IMR-90 (cell line): ENCODE measurements around the gene FLRT3. TPM values are rescaled to one million over a fixed set of nuclear protein-coding genes. Genes with fewer than 3 reads are reported as not detected.

Experiments used
- ATAC-seq: fragments of 200-7000 bp; cut with Tn5 transposase; 2 replicates; pipeline ENCODE4 v1.9.1; 2020; ENCODE audit warnings: low read depth, mild to moderate bottlenecking, moderate library complexity
- BruUV-seq: library from RNA; stranded (reverse); fragments of 400-500 nt; replicated peaks from 2 replicates; lab custom pipeline; 2021; lab: Mats Ljungman, UMichigan
- CTCF ChIA-PET: fragments of 300-600 bp; formaldehyde crosslinking; extraction: SDS; loops from one replicate; lab custom pipeline; 2021; ENCODE audit warnings: antibody characterized with exemption; lab: Yijun Ruan, JAX
- POLR2A ChIA-PET: fragments of 300-600 bp; sonication (Branson Sonifier 250); formaldehyde crosslinking; loops from one replicate; lab custom pipeline; 2022; ENCODE audit warnings: antibody characterized with exemption; ENCODE audit not compliant: unreplicated experiment; lab: Charles Lee
- DNase-seq: peaks from one replicate; pipeline ENCODE4 v3.0.0; 2013
- H2AFZ ChIP-seq: replicated peaks from 2 replicates; pipeline ENCODE3; 2013; ENCODE audit warnings: low read length, mild to moderate bottlenecking; ENCODE audit not compliant: poor library complexity
- H2AK5ac ChIP-seq: 2 replicates; pipeline ENCODE4 v1.6.1; 2013; ENCODE audit warnings: low read depth, low read length, inconsistent platforms
- H2AK9ac ChIP-seq: replicated peaks from 2 replicates; pipeline ENCODE3; 2013; ENCODE audit warnings: mild to moderate bottlenecking, low read depth, low read length, moderate library complexity; ENCODE audit not compliant: poor library complexity
- H2BK120ac ChIP-seq: 2 replicates; pipeline ENCODE4 v1.6.1; 2013; ENCODE audit warnings: low read depth, low read length, inconsistent platforms
- H2BK15ac ChIP-seq: 3 replicates; pipeline ENCODE4 v1.6.1; 2013; ENCODE audit warnings: low read depth, low read length, inconsistent platforms
- H2BK20ac ChIP-seq: 2 replicates; pipeline ENCODE4 v1.6.1; 2013; ENCODE audit warnings: low read depth, mild to moderate bottlenecking, inconsistent platforms, low read length, moderate library complexity
- H2BK5ac ChIP-seq: 2 replicates; pipeline ENCODE4 v1.6.1; 2013; ENCODE audit warnings: mild to moderate bottlenecking, low read depth, low read length, inconsistent platforms; ENCODE audit not compliant: poor library complexity, severe bottlenecking
- H3K14ac ChIP-seq: replicated peaks from 2 replicates; pipeline ENCODE4 v1.6.1; 2013; ENCODE audit warnings: low read depth, low read length, inconsistent platforms
- H3K18ac ChIP-seq: 2 replicates; pipeline ENCODE4 v1.6.1; 2013; ENCODE audit warnings: low read depth, low read length, control low read depth
- H3K23ac ChIP-seq: 2 replicates; pipeline ENCODE4 v1.6.1; 2013; ENCODE audit warnings: low read depth, low read length, inconsistent platforms
- H3K27ac ChIP-seq: 2 replicates; pipeline ENCODE4 v1.5.1; 2013; ENCODE audit warnings: mild to moderate bottlenecking, control low read depth, low read length; ENCODE audit not compliant: insufficient read depth
- H3K27me3 ChIP-seq: 2 replicates; pipeline ENCODE4 v1.6.1; 2013; ENCODE audit warnings: low read length; ENCODE audit not compliant: control insufficient read depth, insufficient read depth
- H3K36me3 ChIP-seq: 2 replicates; pipeline ENCODE4 v1.6.1; 2013; ENCODE audit warnings: low read length, mixed read lengths; ENCODE audit not compliant: control insufficient read depth, insufficient read depth
- H3K4ac ChIP-seq: 2 replicates; pipeline ENCODE4 v1.6.1; 2013; ENCODE audit warnings: low read depth, low read length, inconsistent platforms
- H3K4me1 ChIP-seq: 2 replicates; pipeline ENCODE4 v1.6.1; 2013; ENCODE audit warnings: low read length, mixed read lengths; ENCODE audit not compliant: control insufficient read depth, insufficient read depth
- H3K4me2 ChIP-seq: 2 replicates; pipeline ENCODE4 v1.6.1; 2013; ENCODE audit warnings: low read depth, mild to moderate bottlenecking, control low read depth, low read length, moderate library complexity
- H3K4me3 ChIP-seq: 2 replicates; pipeline ENCODE4 v1.5.1; 2013; ENCODE audit warnings: low read depth, mild to moderate bottlenecking, control low read depth, low read length, moderate library complexity; ENCODE audit not compliant: insufficient read depth
- H3K56ac ChIP-seq: 2 replicates; pipeline ENCODE4 v1.6.1; 2013; ENCODE audit warnings: low read length, inconsistent platforms; ENCODE audit not compliant: insufficient read depth; ENCODE audit errors: extremely low read depth
- H3K79me1 ChIP-seq, 2 experiments: 2 replicates each; pipeline ENCODE4 v1.6.1; 2013; ENCODE audit warnings: low read length in 2 of 2, inconsistent platforms in 1 of 2, low read depth in 1 of 2
- H3K9ac ChIP-seq: 2 replicates; pipeline ENCODE4 v1.6.1; 2013; ENCODE audit warnings: low read depth, low read length, control low read depth
- H3K9me1 ChIP-seq: 2 replicates; pipeline ENCODE4 v1.6.1; 2013; ENCODE audit warnings: low read length, inconsistent platforms; ENCODE audit not compliant: insufficient read depth
- H3K9me3 ChIP-seq: 2 replicates; pipeline ENCODE4 v1.6.1; 2013; ENCODE audit warnings: low read length; ENCODE audit not compliant: control insufficient read depth, insufficient read depth
- H4K20me1 ChIP-seq: 2 replicates; pipeline ENCODE4 v1.6.1; 2013; ENCODE audit warnings: low read length, inconsistent platforms; ENCODE audit not compliant: insufficient read depth
- H4K5ac ChIP-seq: 2 replicates; pipeline ENCODE4 v1.6.1; 2013; ENCODE audit warnings: mild to moderate bottlenecking, low read depth, low read length, control low read depth
- H4K8ac ChIP-seq, 2 experiments: 2 replicates each; pipeline ENCODE4 v1.6.1; 2013; ENCODE audit warnings: low read depth in 2 of 2, low read length in 2 of 2, control low read depth in 1 of 2, inconsistent platforms in 1 of 2
- H4K91ac ChIP-seq: 2 replicates; pipeline ENCODE4 v1.6.1; 2013; ENCODE audit warnings: low read depth, low read length, inconsistent platforms; ENCODE audit not compliant: insufficient read depth
- BHLHE40 ChIP-seq: fragments of 150-350 bp; IDR thresholded peaks from 2 replicates; pipeline ENCODE4 v1.6.1; 2016; ENCODE audit warnings: mild to moderate bottlenecking, low read depth, low read length
- CEBPB ChIP-seq: IDR thresholded peaks from 2 replicates; pipeline ENCODE4 v1.6.1; 2012; ENCODE audit warnings: low read depth, low read length, improper control_type of control experiment
- CHD1 ChIP-seq: IDR thresholded peaks from 2 replicates; pipeline ENCODE4 v1.6.1; 2012; ENCODE audit warnings: low read depth, low read length, improper control_type of control experiment
- CTCF ChIP-seq: conservative IDR thresholded peaks from 2 replicates; pipeline ENCODE4 v1.5.1; 2012; ENCODE audit warnings: mild to moderate bottlenecking, low read depth, low read length, improper control_type of control experiment
- ELK1 ChIP-seq: fragments of 150-350 bp; IDR thresholded peaks from 2 replicates; pipeline ENCODE4 v1.6.1; 2016; ENCODE audit warnings: low read depth, mild to moderate bottlenecking, low read length, moderate library complexity, borderline replicate concordance
- FOS ChIP-seq: fragments of 150-350 bp; IDR thresholded peaks from 2 replicates; pipeline ENCODE4 v1.6.1; 2016; ENCODE audit warnings: low read depth, low read length
- MAFK ChIP-seq: IDR thresholded peaks from 2 replicates; pipeline ENCODE4 v1.6.1; 2012; ENCODE audit warnings: low read depth, low read length, improper control_type of control experiment
- MAZ ChIP-seq: IDR thresholded peaks from 2 replicates; pipeline ENCODE4 v1.6.1; 2012; ENCODE audit warnings: low read depth, mild to moderate bottlenecking, low read length, improper control_type of control experiment, moderate library complexity, borderline replicate concordance
- MXI1 ChIP-seq: IDR thresholded peaks from 2 replicates; pipeline ENCODE4 v1.6.1; 2012; ENCODE audit warnings: low read depth, mild to moderate bottlenecking, low read length, moderate library complexity, borderline replicate concordance
- NFE2L2 ChIP-seq: fragments of 150-350 bp; IDR thresholded peaks from 2 replicates; pipeline ENCODE4 v1.6.1; 2016; ENCODE audit warnings: low read depth, mild to moderate bottlenecking, low read length
- POLR2A ChIP-seq: IDR thresholded peaks from 2 replicates; pipeline ENCODE4 v1.6.1; 2012; ENCODE audit warnings: mild to moderate bottlenecking, low read depth, low read length
- RCOR1 ChIP-seq: IDR thresholded peaks from 2 replicates; pipeline ENCODE4 v1.6.1; 2012; ENCODE audit warnings: mild to moderate bottlenecking, low read length, improper control_type of control experiment; ENCODE audit not compliant: insufficient replicate concordance
- dilution Hi-C: fragments of 300-500 bp; cut with HindIII; formaldehyde crosslinking; loops from one replicate; pipeline ENCODE4 v1.14.3; 2018; ENCODE audit warnings: low sequenced_read_pairs; ENCODE audit not compliant: unreplicated experiment
- in situ Hi-C: fragments of 300-500 bp; cut with MboI; formaldehyde crosslinking; loops from 3 replicates; pipeline ENCODE4 v1.14.3; 2019; ENCODE audit warnings: low sequenced_read_pairs, inconsistent platforms, mixed read lengths
- intact Hi-C: fragments of 100-400 bp; cut with micrococcal nuclease; formaldehyde crosslinking; loops from 2 replicates; pipeline ENCODE4 v1.10.0; 2022
- polyA plus RNA-seq, 3 experiments: library from polyadenylated mRNA; depleted of rRNA; stranded (reverse); fragments of >200 nt; gene quantifications; 2 replicates each; pipeline ENCODE4 v1.2.3, GENCODE V29; 2012; ENCODE audit warnings: low replicate concordance in 1 of 3
- total RNA-seq: library from RNA; depleted of rRNA; stranded (reverse); fragments of >200 nt; gene quantifications from 2 replicates; pipeline ENCODE4 v1.2.3, GENCODE V29; 2012

The FLRT3 gene
- total and polyA plus RNA-seq, 2 of the 4 experiments (the other 2 are of a cell fraction): 1.8 to 6.6 TPM

- no peaks in the 10 kb centered on the region for H3K36me3 ChIP-seq
These were observed 40.9 kb upstream of the FLRT3 start for GRCh38 chr20:14378326-14378725.

More at GRCh38 chr20:14378326-14378725, 40.9 kb upstream of the FLRT3 start:
- H3K56ac ChIP-seq: no peak overlapping the region
- no peak overlapping the region for H3K27ac ChIP-seq
- no peak overlapping the region for H2BK5ac ChIP-seq
- dilution Hi-C loops (no loop called here), intact Hi-C loops (no loop called here), in situ Hi-C loops (no loop called here)
- H3K9ac ChIP-seq: no peak overlapping the region
- DNase-seq (no peak), ATAC-seq (no peak)
- H3K4ac ChIP-seq: no peak overlapping the region
- TF ChIP-seq FOS: no peak
- TF ChIP-seq BHLHE40: no peak
- no peak for TF ChIP-seq CTCF
- TF ChIP-seq POLR2A: no peak
- no peak for TF ChIP-seq CHD1
- no peak for TF ChIP-seq NFE2L2
- no peak for TF ChIP-seq MAFK
- TF ChIP-seq MAZ: no peak
- TF ChIP-seq CEBPB: no peak
- TF ChIP-seq MXI1: no peak
- no peak for TF ChIP-seq ELK1
- no peak for TF ChIP-seq RCOR1
- H3K9me1 ChIP-seq: no peaks in the 10 kb centered on the region
- H3K4me2 ChIP-seq: no peak overlapping the region
- H2AFZ ChIP-seq: no peak overlapping the region
- H4K5ac ChIP-seq: no peak overlapping the region
- H3K79me1 ChIP-seq: no peaks in the 10 kb centered on the region
- H3K18ac ChIP-seq: no peak overlapping the region
- H3K4me3 ChIP-seq: no peak overlapping the region
- ChIA-PET CTCF (interaction anchor here (1.8 kb wide), 1 partner anchor 11 kb away, joined by 4 read pairs; no protein-coding TSS in a partner anchor), POLR2A (no interaction called here)
- no peaks in the 10 kb centered on the region for H3K27me3 ChIP-seq
- no peaks in the 10 kb centered on the region for H4K20me1 ChIP-seq
- no TSS peak for BruUV-seq
- no peak overlapping the region for H4K8ac ChIP-seq
- H2BK120ac ChIP-seq: no peak overlapping the region
- no peaks in the 10 kb centered on the region for H3K9me3 ChIP-seq
- no peak overlapping the region for H3K23ac ChIP-seq
- no peaks in the 10 kb centered on the region for H3K4me1 ChIP-seq
- no peak overlapping the region for H2BK15ac ChIP-seq
- no peak overlapping the region for H3K14ac ChIP-seq
- H4K91ac ChIP-seq: no peak overlapping the region
- no peak overlapping the region for H2BK20ac ChIP-seq
- no peak overlapping the region for H2AK9ac ChIP-seq
- no peak overlapping the region for H2AK5ac ChIP-seq
